ENCODE results near the gene TPMT.
"Not testable (repeated sequence)": the region's sequence is repeated elsewhere in the genome, so short reads cannot be mapped to it uniquely, and the experiment has no call there.

The TPMT gene

DNA sequence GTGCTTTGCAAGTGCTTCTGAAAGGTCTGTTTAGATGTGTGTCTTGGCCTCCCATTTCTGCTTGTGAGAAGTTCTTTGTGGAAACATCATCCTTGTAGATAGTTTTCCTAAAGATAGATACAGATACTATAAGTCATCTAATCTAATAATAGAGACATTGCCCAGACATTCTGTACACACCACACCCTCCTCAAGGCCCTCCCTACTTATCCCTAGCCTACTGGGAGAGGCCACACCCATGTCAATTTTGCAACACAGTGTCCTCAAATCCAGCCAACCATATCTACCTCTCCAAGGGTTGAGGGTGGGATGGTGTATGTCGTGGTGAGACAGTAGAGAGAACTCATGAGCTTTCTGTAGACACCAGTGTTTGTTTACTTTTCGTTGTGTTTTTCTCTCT is 6.6 kb upstream of the TPMT start:
- TF ChIP-seq, protein P1, sequence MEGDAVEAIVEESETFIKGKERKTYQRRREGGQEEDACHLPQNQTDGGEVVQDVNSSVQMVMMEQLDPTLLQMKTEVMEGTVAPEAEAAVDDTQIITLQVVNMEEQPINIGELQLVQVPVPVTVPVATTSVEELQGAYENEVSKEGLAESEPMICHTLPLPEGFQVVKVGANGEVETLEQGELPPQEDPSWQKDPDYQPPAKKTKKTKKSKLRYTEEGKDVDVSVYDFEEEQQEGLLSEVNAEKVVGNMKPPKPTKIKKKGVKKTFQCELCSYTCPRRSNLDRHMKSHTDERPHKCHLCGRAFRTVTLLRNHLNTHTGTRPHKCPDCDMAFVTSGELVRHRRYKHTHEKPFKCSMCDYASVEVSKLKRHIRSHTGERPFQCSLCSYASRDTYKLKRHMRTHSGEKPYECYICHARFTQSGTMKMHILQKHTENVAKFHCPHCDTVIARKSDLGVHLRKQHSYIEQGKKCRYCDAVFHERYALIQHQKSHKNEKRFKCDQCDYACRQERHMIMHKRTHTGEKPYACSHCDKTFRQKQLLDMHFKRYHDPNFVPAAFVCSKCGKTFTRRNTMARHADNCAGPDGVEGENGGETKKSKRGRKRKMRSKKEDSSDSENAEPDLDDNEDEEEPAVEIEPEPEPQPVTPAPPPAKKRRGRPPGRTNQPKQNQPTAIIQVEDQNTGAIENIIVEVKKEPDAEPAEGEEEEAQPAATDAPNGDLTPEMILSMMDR (IDR thresholded peaks at IDR 0.05; ENCODE audit: insufficient read depth, low read depth, low read length, missing control alignments): no peak
- no peak for DNase-seq (ENCODE audit: low read depth)

DNA sequence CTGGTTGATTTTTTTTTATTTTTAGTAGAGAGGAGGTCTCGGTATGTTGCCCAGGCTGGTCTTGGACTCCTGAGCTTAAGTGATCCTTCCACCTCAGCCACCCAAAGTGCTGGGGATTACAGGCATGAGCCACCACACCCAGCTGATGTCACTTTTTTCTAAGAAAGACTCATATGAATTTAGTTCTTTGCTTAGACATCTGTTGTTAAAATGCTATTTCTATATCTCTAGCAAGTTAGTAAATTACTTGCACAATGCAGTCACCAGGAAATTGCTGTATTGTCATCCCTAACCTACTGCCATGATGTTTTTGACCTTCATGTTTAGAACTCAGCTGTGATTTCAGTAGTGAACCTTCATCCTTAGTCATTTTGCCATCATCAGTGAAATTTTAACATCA is 6.0 kb upstream of the TPMT start:
- DNase-seq (ENCODE audit: low read depth): no peak
- no peak overlapping the region for H3K4me3 ChIP-seq (ENCODE audit: low read depth, low read length)
- TF ChIP-seq, protein P1 (IDR thresholded peaks at IDR 0.05; ENCODE audit: insufficient read depth, low read depth, low read length, missing control alignments): no peak

More for the DNA sequence above, 6.6 kb upstream of the TPMT start:
- H3K4me3 ChIP-seq (ENCODE audit: low read depth, low read length): no peak overlapping the region

DNA sequence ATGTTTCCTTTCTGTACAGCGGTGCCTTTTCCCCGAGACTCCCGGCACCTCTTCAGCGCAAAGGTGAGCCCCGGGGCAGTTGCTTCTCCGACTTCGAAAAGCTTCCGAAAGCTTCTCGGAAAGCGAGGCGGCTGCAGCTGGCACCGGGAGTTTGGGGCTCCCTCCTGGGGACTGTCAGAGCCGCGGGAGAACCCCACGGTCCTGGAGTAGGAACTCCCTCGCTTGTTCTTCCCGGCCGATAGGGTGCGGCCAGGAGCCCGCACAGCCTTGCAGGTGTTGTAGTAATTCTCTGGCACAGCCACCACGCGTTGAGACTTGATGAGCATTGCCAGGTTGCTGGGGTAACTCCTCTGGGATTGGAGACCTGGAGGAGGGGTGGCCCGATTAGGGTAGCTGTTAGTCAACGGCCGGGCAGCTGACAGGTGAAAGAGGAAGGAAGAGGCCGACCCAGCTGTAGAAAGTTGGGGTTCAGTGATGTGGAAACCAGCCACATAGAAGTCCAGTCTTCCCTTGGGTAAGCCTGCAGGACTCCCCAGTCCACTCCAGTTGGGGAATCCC is 1.1 kb upstream of the TPMT start:
- DNase-seq (ENCODE audit: low read depth): peak; percentile 86
- TF ChIP-seq, protein P1 (IDR thresholded peaks at IDR 0.05; ENCODE audit: insufficient read depth, low read depth, low read length, missing control alignments): no peak
- H3K4me3 ChIP-seq (ENCODE audit: low read depth, low read length): peak overlapping the region; percentile 83

- DNase-seq (ENCODE audit: low read depth): peak; percentile 99
- H3K4me3 ChIP-seq (ENCODE audit: low read depth, low read length): peak within 1 kb of the TSS; percentile 90
- TF ChIP-seq, protein P1 (IDR thresholded peaks at IDR 0.05; ENCODE audit: insufficient read depth, low read depth, low read length, missing control alignments): no peak
Measured at GRCh38 chr6:18155150-18155863, 430 bp upstream of the TPMT start, which contains the start of gene KDM1B. Gene KDM1B, plus strand, starts transcription at chr6:18155422. Its CDS starts 4,474 bp downstream, at chr6:18159896.

- H3K4me3 ChIP-seq (ENCODE audit: low read depth, low read length): no peak overlapping the region
- TF ChIP-seq, protein P1 (IDR thresholded peaks at IDR 0.05; ENCODE audit: insufficient read depth, low read depth, low read length, missing control alignments): no peak
- no peak for DNase-seq (ENCODE audit: low read depth)
Measured at GRCh38 chr6:18153311-18153703, 1.6 kb downstream of the TPMT start.

GRCh38 chr6:18151801-18152200 is 3.1 kb downstream of the TPMT start:
- TF ChIP-seq, protein P1 (IDR thresholded peaks at IDR 0.05; ENCODE audit: insufficient read depth, low read depth, low read length, missing control alignments): no peak
- DNase-seq (ENCODE audit: low read depth): no peak
- H3K4me3 ChIP-seq (ENCODE audit: low read depth, low read length): no peak overlapping the region

DNA sequence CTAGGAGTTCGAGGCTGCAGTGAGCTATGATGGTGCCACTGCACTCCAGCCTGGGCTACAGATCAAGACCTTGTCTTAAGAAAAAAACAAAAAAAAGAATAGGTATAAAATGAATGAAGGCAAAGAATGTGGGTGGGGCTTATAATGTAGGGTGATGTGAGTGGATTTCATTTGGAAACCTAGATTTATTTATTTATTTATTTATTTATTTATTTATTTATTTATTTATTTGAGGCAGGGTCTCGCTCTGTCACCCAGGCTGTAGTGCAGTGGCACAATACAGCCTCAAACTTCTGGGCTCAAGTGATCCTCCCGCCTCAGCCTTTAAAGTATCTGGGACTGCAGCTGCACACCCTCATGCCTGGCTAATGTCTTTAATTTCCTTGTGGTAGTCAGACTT is 3.5 kb downstream of the TPMT start:
- H3K4me3 ChIP-seq (ENCODE audit: low read depth, low read length); DNase-seq (ENCODE audit: low read depth): not testable (repeated sequence)

Data from GM12865 (cell line).